Neural progenitor cell (in vitro differentiated cells): ENCODE results near the gene RNF121. TPM values are rescaled to one million over a fixed set of nuclear protein-coding genes. Genes with fewer than 3 reads are reported as not detected.

Experiments
- DNase-seq: peaks from one replicate; pipeline ENCODE4 v3.0.0-alpha.2; 2016; ENCODE audit warnings: low spot score
- H2AFZ ChIP-seq: fragments of 200-600 bp; sonication (generic); replicated peaks from 2 replicates; pipeline ENCODE4 v1.6.1; 2016; ENCODE audit warnings: antibody characterized with exemption
- H3F3A ChIP-seq: fragments of 200-600 bp; sonication (generic); 2 replicates; pipeline ENCODE4 v1.6.1; 2016; ENCODE audit warnings: antibody characterized with exemption, low read depth
- H3K27ac ChIP-seq: fragments of 200-600 bp; sonication (generic); 2 replicates; pipeline ENCODE4 v1.5.1; 2016; ENCODE audit warnings: mild to moderate bottlenecking
- H3K27me3 ChIP-seq: fragments of 200-600 bp; sonication (generic); 2 replicates; pipeline ENCODE4 v1.6.1; 2016; ENCODE audit warnings: mild to moderate bottlenecking, moderate library complexity
- H3K36me3 ChIP-seq: fragments of 200-600 bp; sonication (generic); 2 replicates; pipeline ENCODE4 v1.5.1; 2016
- H3K4me1 ChIP-seq: fragments of 200-600 bp; sonication (generic); 2 replicates; pipeline ENCODE4 v1.6.1; 2016; ENCODE audit warnings: mixed run types
- H3K4me2 ChIP-seq: fragments of 200-600 bp; sonication (generic); 2 replicates; pipeline ENCODE4 v1.6.1; 2016
- H3K4me3 ChIP-seq: fragments of 200-600 bp; sonication (generic); 2 replicates; pipeline ENCODE4 v1.5.1; 2016
- H3K79me2 ChIP-seq: fragments of 200-600 bp; sonication (generic); 2 replicates; pipeline ENCODE4 v1.6.1; 2016; ENCODE audit warnings: low read depth
- H3K9ac ChIP-seq: fragments of 200-600 bp; sonication (generic); 2 replicates; pipeline ENCODE4 v1.6.1; 2016
- H3K9me3 ChIP-seq: fragments of 200-600 bp; sonication (generic); 2 replicates; pipeline ENCODE4 v1.5.1; 2016; ENCODE audit warnings: low read depth
- H4K20me1 ChIP-seq: fragments of 200-600 bp; sonication (generic); 2 replicates; pipeline ENCODE4 v1.6.1; 2016; ENCODE audit warnings: low read depth
- H3K27ac Mint-ChIP-seq: 3 replicates; pipeline ENCODE4 v1.8.0; 2021; ENCODE audit warnings: mixed read lengths
- H3K27me3 Mint-ChIP-seq: 2 replicates; pipeline ENCODE4 v1.8.0; 2022; ENCODE audit warnings: low read depth, mild to moderate bottlenecking, inconsistent platforms, moderate library complexity, mixed read lengths; ENCODE audit not compliant: insufficient read depth
- H3K36me3 Mint-ChIP-seq: 3 replicates; pipeline ENCODE4 v1.8.0; 2021; ENCODE audit warnings: mixed read lengths
- H3K4me1 Mint-ChIP-seq: 3 replicates; pipeline ENCODE4 v1.8.0; 2021; ENCODE audit warnings: mixed read lengths
- H3K4me3 Mint-ChIP-seq: 3 replicates; pipeline ENCODE4 v1.8.0; 2021; ENCODE audit warnings: mild to moderate bottlenecking, moderate library complexity, mixed read lengths
- H3K9me3 Mint-ChIP-seq: 3 replicates; pipeline ENCODE4 v1.8.0; 2020; ENCODE audit warnings: mixed read lengths
- EZH2 ChIP-seq: fragments of 200-600 bp; sonication (generic); IDR thresholded peaks from 2 replicates; pipeline ENCODE4 v1.6.1; 2017; ENCODE audit warnings: antibody characterized with exemption, mild to moderate bottlenecking, moderate library complexity
- EZH2phosphoT487 ChIP-seq: fragments of 200-600 bp; sonication (generic); IDR thresholded peaks from 2 replicates; pipeline ENCODE4 v1.6.1; 2017; ENCODE audit warnings: antibody characterized with exemption
- total RNA-seq: library from RNA; depleted of rRNA; stranded (reverse); fragments of >200 nt; gene quantifications from 2 replicates; pipeline ENCODE4 v1.2.3, GENCODE V29; 2015; ENCODE audit warnings: low replicate concordance
- TF ChIP-seq, protein P1 (sequence below): fragments of 200-600 bp; sonication (generic); IDR thresholded peaks from 2 replicates; pipeline ENCODE4 v1.5.1; 2017; ENCODE audit warnings: antibody characterized with exemption, mild to moderate bottlenecking

RNF121 gene
- total RNA-seq, 1 donor from 2014 or later: 16.7 TPM

DNA sequence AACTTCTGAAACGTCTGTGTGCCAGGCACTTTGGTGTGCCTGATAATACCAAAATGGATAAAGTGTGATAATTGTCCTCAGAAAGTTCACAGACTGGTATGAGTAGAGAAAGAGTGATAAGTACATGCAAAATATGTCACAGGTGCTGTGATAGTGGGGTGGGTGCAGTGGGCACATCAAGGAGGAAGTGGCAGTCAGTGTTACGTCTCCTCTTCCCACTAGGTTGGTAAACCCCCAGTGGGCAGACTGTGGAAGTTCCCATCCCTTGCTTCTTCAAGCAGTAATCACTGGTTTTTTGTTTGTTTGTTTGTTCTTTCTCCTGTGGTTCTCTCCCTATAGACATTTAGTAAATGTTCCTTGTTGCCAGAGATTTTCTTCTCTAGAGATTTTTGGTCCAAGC is 5.4 kb downstream of the RNF121 start:
- Mint-ChIP-seq H3K4me3 (no peak overlapping the region), H3K4me1 (peaks cover 17% of the 10 kb centered on the region), H3K27me3 (peaks cover 3% of the 10 kb centered on the region), H3K9me3 (no peaks in the 10 kb centered on the region), H3K27ac (no peak overlapping the region), H3K36me3 (peaks cover 5% of the 10 kb centered on the region)
- H3K4me2 ChIP-seq: no peak overlapping the region
- peaks cover 7% of the 10 kb centered on the region for H3K4me1 ChIP-seq
- no peak overlapping the region for H3K4me3 ChIP-seq
- TF ChIP-seq, protein P1, sequence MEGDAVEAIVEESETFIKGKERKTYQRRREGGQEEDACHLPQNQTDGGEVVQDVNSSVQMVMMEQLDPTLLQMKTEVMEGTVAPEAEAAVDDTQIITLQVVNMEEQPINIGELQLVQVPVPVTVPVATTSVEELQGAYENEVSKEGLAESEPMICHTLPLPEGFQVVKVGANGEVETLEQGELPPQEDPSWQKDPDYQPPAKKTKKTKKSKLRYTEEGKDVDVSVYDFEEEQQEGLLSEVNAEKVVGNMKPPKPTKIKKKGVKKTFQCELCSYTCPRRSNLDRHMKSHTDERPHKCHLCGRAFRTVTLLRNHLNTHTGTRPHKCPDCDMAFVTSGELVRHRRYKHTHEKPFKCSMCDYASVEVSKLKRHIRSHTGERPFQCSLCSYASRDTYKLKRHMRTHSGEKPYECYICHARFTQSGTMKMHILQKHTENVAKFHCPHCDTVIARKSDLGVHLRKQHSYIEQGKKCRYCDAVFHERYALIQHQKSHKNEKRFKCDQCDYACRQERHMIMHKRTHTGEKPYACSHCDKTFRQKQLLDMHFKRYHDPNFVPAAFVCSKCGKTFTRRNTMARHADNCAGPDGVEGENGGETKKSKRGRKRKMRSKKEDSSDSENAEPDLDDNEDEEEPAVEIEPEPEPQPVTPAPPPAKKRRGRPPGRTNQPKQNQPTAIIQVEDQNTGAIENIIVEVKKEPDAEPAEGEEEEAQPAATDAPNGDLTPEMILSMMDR: no peak
- TF ChIP-seq EZH2 (no peak), EZH2phosphoT487 (no peak)
- no peaks in the 10 kb centered on the region for H3K36me3 ChIP-seq
- no peaks in the 10 kb centered on the region for H3K9me3 ChIP-seq
- no peak overlapping the region for H3K27ac ChIP-seq
- peak overlapping the region; percentile 8 for H3K9ac ChIP-seq
- H3K27me3 ChIP-seq: no peaks in the 10 kb centered on the region
- peaks cover 63% of the 10 kb centered on the region for H4K20me1 ChIP-seq
- H2AFZ ChIP-seq: no peak overlapping the region
- peaks cover 98% of the 10 kb centered on the region for H3K79me2 ChIP-seq
- no peak for DNase-seq
- H3F3A ChIP-seq: no peaks in the 10 kb centered on the region

GRCh38 chr11:71935338-71935925 is 6.6 kb downstream of the RNF121 start:
- Histone ChIP-seq H3K27ac (no peak overlapping the region), H3K4me2 (no peak overlapping the region), H2AFZ (no peak overlapping the region), H3F3A (no peaks in the 10 kb centered on the region), H3K4me3 (no peak overlapping the region), H3K4me1 (peaks cover 6% of the 10 kb centered on the region), H3K27me3 (no peaks in the 10 kb centered on the region), H3K79me2 (peaks cover 98% of the 10 kb centered on the region), H4K20me1 (peaks cover 69% of the 10 kb centered on the region), H3K9me3 (no peaks in the 10 kb centered on the region), H3K36me3 (no peaks in the 10 kb centered on the region), H3K9ac (no peak overlapping the region)
- Mint-ChIP-seq H3K4me3 (no peak overlapping the region), H3K36me3 (peaks cover 7% of the 10 kb centered on the region), H3K9me3 (no peaks in the 10 kb centered on the region), H3K4me1 (peaks cover 6% of the 10 kb centered on the region), H3K27ac (no peak overlapping the region), H3K27me3 (peaks cover 3% of the 10 kb centered on the region)
- TF ChIP-seq, protein P1: no peak
- TF ChIP-seq EZH2: no peak
- TF ChIP-seq EZH2phosphoT487: no peak
- no peak for DNase-seq

DNA sequence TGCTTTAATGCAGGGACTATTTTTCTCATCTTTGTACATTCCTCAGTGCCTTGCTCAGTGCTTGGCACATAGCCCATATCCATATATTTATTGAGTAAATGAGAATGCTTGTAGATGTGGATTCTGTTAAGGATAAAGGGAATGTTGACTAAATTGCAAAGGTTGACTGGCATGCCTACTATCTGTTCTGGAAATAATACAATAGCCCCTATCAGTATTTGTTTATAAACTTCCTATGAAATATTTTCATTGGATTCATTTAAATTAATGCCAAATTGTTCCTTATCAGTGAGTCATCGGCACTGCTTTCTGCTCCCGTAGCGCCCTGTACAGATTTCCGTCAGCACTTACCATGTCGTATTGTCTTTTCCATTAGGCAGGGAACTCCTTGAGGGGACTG is 8.0 kb downstream of the RNF121 start:
- Mint-ChIP-seq H3K4me3 (no peak overlapping the region), H3K36me3 (peaks cover 7% of the 10 kb centered on the region), H3K27me3 (peaks cover 3% of the 10 kb centered on the region), H3K4me1 (no peaks in the 10 kb centered on the region), H3K27ac (no peak overlapping the region), H3K9me3 (no peaks in the 10 kb centered on the region)
- no peak overlapping the region for H3K9ac ChIP-seq
- peaks cover 61% of the 10 kb centered on the region for H4K20me1 ChIP-seq
- H2AFZ ChIP-seq: no peak overlapping the region
- no peak for DNase-seq
- no peak overlapping the region for H3K4me2 ChIP-seq
- TF ChIP-seq, protein P1: no peak
- TF ChIP-seq EZH2: no peak
- no peak for TF ChIP-seq EZH2phosphoT487
- H3K4me3 ChIP-seq: no peak overlapping the region
- no peaks in the 10 kb centered on the region for H3K27me3 ChIP-seq
- no peak overlapping the region for H3K27ac ChIP-seq
- no peaks in the 10 kb centered on the region for H3K9me3 ChIP-seq
- peaks cover 12% of the 10 kb centered on the region for H3K4me1 ChIP-seq
- H3F3A ChIP-seq: no peaks in the 10 kb centered on the region
- no peaks in the 10 kb centered on the region for H3K36me3 ChIP-seq
- peaks cover 98% of the 10 kb centered on the region for H3K79me2 ChIP-seq
